Glutamatergic neuron (in vitro differentiated cells): ENCODE measurements around the gene CD28. TPM values are rescaled to one million over a fixed set of nuclear protein-coding genes. Genes with fewer than 3 reads are reported as not detected.

ENCODE experiments used
- DNase-seq: peaks from one replicate; pipeline ENCODE4 v3.0.0; 2022
- H3K27ac Mint-ChIP-seq: one replicate; pipeline ENCODE4 v1.8.0; 2020; ENCODE audit warnings: mild to moderate bottlenecking, mixed read lengths, inconsistent platforms; ENCODE audit not compliant: unreplicated experiment
- H3K27me3 Mint-ChIP-seq: one replicate; pipeline ENCODE4 v1.8.0; 2020; ENCODE audit warnings: mild to moderate bottlenecking, moderate library complexity, mixed read lengths, inconsistent platforms; ENCODE audit not compliant: unreplicated experiment
- H3K36me3 Mint-ChIP-seq: one replicate; pipeline ENCODE4 v1.8.0; 2020; ENCODE audit warnings: mild to moderate bottlenecking, mixed read lengths, inconsistent platforms; ENCODE audit not compliant: unreplicated experiment
- H3K4me1 Mint-ChIP-seq: one replicate; pipeline ENCODE4 v1.8.0; 2020; ENCODE audit warnings: mild to moderate bottlenecking, low read depth, mixed read lengths, inconsistent platforms; ENCODE audit not compliant: unreplicated experiment
- H3K4me3 Mint-ChIP-seq: one replicate; pipeline ENCODE4 v1.8.0; 2020; ENCODE audit warnings: mild to moderate bottlenecking, mixed read lengths, inconsistent platforms; ENCODE audit not compliant: unreplicated experiment
- H3K9me3 Mint-ChIP-seq: one replicate; pipeline ENCODE4 v1.8.0; 2020; ENCODE audit warnings: mild to moderate bottlenecking, moderate library complexity, mixed read lengths, inconsistent platforms; ENCODE audit not compliant: unreplicated experiment
- total RNA-seq: library from RNA; stranded (reverse); fragmentation: NEBNext Ultra II Directional; extraction: Animal tissue kit (Norgen Biotek cat#: 25700); gene quantifications from one replicate; pipeline ENCODE4 v1.2.1, GENCODE V29; 2021; ENCODE audit not compliant: unreplicated experiment
- TF ChIP-seq, protein P1 (sequence below): fragments of 200-600 bp; sonication (generic); IDR thresholded peaks from one replicate; pipeline ENCODE4 v1.5.0; 2021; ENCODE audit not compliant: partially characterized antibody, unreplicated experiment

Gene CD28
- total RNA-seq, 1 donor from 2014 or later = not detected

DNA sequence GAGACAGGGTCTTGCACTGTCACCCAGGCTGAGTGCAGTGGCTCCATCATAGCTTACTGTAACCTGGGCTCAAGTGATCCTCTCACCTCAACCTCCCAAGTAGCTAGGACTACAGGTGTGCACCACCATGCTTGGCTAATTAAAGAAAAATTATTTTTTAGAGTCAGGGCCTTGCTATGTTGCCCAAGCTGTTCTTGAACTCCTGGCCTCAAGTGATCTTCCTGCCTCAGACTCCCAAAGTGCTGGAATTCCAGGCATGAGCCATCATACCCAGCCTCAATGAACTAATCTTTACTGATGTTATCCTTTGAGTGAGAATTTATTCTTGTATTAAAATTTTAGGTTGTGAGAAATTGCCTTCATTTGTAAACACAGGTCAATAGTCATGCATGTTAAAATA lies 27.0 kb upstream of the CD28 start:
- no peak overlapping the region for H3K4me3 Mint-ChIP-seq
- H3K36me3 Mint-ChIP-seq = no peaks in the 10 kb centered on the region
- TF ChIP-seq, protein P1, sequence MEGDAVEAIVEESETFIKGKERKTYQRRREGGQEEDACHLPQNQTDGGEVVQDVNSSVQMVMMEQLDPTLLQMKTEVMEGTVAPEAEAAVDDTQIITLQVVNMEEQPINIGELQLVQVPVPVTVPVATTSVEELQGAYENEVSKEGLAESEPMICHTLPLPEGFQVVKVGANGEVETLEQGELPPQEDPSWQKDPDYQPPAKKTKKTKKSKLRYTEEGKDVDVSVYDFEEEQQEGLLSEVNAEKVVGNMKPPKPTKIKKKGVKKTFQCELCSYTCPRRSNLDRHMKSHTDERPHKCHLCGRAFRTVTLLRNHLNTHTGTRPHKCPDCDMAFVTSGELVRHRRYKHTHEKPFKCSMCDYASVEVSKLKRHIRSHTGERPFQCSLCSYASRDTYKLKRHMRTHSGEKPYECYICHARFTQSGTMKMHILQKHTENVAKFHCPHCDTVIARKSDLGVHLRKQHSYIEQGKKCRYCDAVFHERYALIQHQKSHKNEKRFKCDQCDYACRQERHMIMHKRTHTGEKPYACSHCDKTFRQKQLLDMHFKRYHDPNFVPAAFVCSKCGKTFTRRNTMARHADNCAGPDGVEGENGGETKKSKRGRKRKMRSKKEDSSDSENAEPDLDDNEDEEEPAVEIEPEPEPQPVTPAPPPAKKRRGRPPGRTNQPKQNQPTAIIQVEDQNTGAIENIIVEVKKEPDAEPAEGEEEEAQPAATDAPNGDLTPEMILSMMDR = no peak
- no peak for DNase-seq
- H3K27me3 Mint-ChIP-seq = peaks cover 4% of the 10 kb centered on the region
- peaks cover 1% of the 10 kb centered on the region for H3K4me1 Mint-ChIP-seq
- H3K9me3 Mint-ChIP-seq = no peaks in the 10 kb centered on the region
- H3K27ac Mint-ChIP-seq = no peak overlapping the region

DNA sequence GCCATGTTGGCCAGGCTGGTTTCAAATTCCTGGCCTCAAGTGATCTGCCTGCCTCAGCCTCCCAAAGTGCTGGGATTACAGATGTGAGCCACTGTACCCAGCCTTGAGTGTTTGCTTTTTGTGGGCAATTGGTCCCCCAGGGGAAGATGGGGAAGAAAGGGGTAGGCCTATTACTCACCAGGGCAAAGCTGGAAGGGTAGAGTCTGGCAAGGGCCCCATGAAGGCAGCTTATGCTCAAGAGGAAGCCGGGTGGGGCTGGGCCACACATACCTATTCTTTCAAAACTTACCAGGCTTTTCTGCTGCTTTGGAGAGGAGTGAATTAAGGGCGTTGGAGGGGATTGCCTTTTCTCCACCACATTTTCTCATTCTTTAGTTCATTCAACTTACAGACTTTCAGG lies 24.5 kb upstream of the CD28 start:
- Mint-ChIP-seq H3K36me3 (no peaks in the 10 kb centered on the region), H3K27me3 (peaks cover 2% of the 10 kb centered on the region), H3K27ac (no peak overlapping the region), H3K9me3 (no peaks in the 10 kb centered on the region), H3K4me1 (no peaks in the 10 kb centered on the region), H3K4me3 (no peak overlapping the region)
- TF ChIP-seq, protein P1 = no peak
- DNase-seq = no peak

DNA sequence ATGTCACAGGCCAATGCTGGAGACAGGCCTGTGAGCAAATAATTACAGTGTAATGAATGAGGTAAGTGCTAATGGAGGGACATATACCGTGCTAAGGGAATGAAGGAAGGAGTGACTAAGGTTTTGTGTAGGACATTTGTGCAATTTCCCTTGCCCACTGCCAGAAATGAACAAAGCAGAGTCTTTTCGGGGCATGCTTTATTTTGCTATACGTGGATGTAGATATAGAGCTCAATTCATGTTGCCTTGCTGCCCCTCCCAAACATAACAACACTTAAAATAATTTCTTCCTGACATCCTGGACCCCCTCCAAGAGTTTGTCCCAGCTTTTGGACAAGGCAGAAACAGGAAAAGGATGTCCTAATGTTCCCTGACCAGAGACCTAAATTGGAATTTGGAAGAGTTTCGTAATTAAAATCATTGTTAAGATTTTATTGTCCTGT lies 23.7 kb upstream of the CD28 start:
- H3K27ac Mint-ChIP-seq = no peak overlapping the region
- no peak for DNase-seq
- no peak overlapping the region for H3K4me3 Mint-ChIP-seq
- H3K4me1 Mint-ChIP-seq = peaks cover 4% of the 10 kb centered on the region
- peaks cover 2% of the 10 kb centered on the region for H3K27me3 Mint-ChIP-seq
- TF ChIP-seq, protein P1 = no peak
- H3K9me3 Mint-ChIP-seq = no peaks in the 10 kb centered on the region
- no peaks in the 10 kb centered on the region for H3K36me3 Mint-ChIP-seq

DNA sequence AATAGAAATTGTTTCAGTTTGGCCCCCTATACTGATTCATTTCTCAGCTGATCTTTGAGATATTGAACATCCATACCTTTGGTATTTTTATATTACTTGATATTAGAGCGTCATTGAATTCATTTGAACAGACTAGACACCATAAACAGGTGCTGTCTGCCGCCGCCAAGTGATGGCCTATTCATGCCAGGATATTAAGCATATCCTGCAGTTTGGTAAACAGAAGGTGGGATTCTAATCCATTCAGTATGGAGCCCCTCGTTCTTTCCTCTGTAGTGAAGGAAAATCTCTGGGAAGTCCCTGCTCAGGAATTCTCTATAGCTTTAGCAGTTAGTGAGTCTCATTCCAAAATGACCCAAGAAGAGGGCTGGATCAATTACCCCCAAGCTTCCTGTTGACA lies 23.0 kb upstream of the CD28 start:
- Mint-ChIP-seq H3K27ac (no peak overlapping the region), H3K27me3 (peaks cover 2% of the 10 kb centered on the region), H3K9me3 (no peaks in the 10 kb centered on the region), H3K4me3 (no peak overlapping the region), H3K4me1 (peaks cover 6% of the 10 kb centered on the region), H3K36me3 (no peaks in the 10 kb centered on the region)
- TF ChIP-seq, protein P1 = no peak
- no peak for DNase-seq

DNA sequence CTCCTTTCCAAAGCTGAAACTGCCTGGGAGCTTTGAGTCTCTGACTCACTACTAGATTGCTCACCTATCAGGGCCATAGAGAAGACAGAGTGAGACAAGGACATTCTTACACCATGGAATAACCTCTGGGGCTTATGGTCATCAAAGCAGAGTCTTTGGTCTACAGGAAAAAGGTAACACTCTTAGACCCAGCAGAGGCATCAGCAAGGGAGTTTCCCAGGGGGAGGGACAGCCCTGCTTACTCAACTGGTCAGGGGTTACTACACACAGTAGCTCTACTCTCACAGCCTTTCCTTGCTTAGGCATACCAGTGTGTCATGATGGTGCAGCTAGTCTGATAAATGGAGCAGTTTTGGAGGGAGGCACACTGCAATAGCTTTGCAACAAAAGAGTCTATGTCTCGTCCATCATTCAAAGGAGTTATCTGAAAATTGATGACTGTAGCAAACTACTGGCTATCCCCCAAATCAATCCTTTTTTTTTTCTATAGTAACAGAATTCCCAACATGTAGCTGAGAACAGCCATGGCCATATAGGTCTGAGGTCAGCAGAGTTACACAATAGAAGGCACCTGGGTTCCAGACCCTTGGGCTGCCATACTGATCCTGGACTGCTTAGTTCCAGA lies 22.4 kb upstream of the CD28 start:
- Mint-ChIP-seq H3K9me3 (no peaks in the 10 kb centered on the region), H3K36me3 (no peaks in the 10 kb centered on the region), H3K4me1 (peaks cover 11% of the 10 kb centered on the region), H3K27me3 (peaks cover 1% of the 10 kb centered on the region), H3K27ac (no peak overlapping the region), H3K4me3 (no peak overlapping the region)
- TF ChIP-seq, protein P1 = no peak
- no peak for DNase-seq
